Testis (tissue), 3 donors: ENCODE measurements around the gene SESTD1. TPM values are rescaled to one million over a fixed set of nuclear protein-coding genes. Genes with fewer than 3 reads are reported as not detected.

Source experiments
- DNase-seq: peaks from one replicate; pipeline ENCODE4 v3.0.0-alpha.2; 2019
- H3K27ac ChIP-seq, 2 donors: fragments of 200-600 bp; sonication (generic); one replicate each; pipeline ENCODE4 v1.5.1; 2019
- H3K27me3 ChIP-seq: fragments of 200-600 bp; sonication (generic); one replicate; pipeline ENCODE4 v1.5.1; 2019
- H3K36me3 ChIP-seq: fragments of 200-600 bp; sonication (generic); one replicate; pipeline ENCODE4 v1.5.1; 2017; ENCODE audit warnings: low read depth; ENCODE audit errors: missing control alignments
- H3K4me1 ChIP-seq: fragments of 200-600 bp; sonication (generic); one replicate; pipeline ENCODE4 v1.5.1; 2019
- H3K4me3 ChIP-seq, 2 donors: fragments of 200-600 bp; sonication (generic); one replicate each; pipeline ENCODE4 v1.5.1; 2017 to 2019
- H3K9me3 ChIP-seq: fragments of 200-600 bp; sonication (generic); one replicate; pipeline ENCODE4 v1.5.1; 2017
- POLR2A ChIP-seq: fragments of 450-650 bp; IDR thresholded peaks from one replicate; pipeline ENCODE4 v1.6.1; 2017; ENCODE audit warnings: antibody characterized with exemption, mild to moderate bottlenecking, moderate library complexity
- WGBS, 2 donors: methylation state at CpG; one replicate each; pipeline ENCODE4 v1.1.5; 2018; 5-methylcytosine and 5-hydroxymethylcytosine counted together
- intact Hi-C: fragments of 100-400 bp; cut with DNase I; formaldehyde crosslinking; loops from one replicate; pipeline ENCODE4 v1.15.1; 2023; ENCODE audit warnings: low total_unique reads
- polyA plus RNA-seq: library from polyadenylated mRNA; stranded (reverse); fragments of 350-450 nt; fragmentation: Illumina TruSeq; extraction: RNeasy Lipid Tissue Mini Kit (QIAGEN cat#74804); gene quantifications from one replicate; pipeline ENCODE4 v1.2.3, GENCODE V29; 2014; ENCODE audit warnings: low read depth, low replicate concordance; ENCODE audit not compliant: insufficient read depth
- total RNA-seq, 2 donors: library from RNA; depleted of rRNA; stranded (reverse); fragments of >200 nt; gene quantifications; one replicate each; pipeline ENCODE4 v1.2.3, GENCODE V29; 2016
- TF ChIP-seq, protein P1 (sequence below), 3 experiments: fragments of 450-650 bp in 2 of 3; fragments of 200-600 bp in 1 of 3; sonication (generic) in 1 of 3; IDR thresholded peaks; one replicate each; pipeline ENCODE4 v1.5.1; 2016 to 2019; ENCODE audit warnings: antibody characterized with exemption in 3 of 3, mild to moderate bottlenecking in 2 of 3, moderate library complexity in 1 of 3

Gene SESTD1
- total and polyA plus RNA-seq, 3 donors from 2014 or later = 50.0 to 94.5 (median 56.1) TPM

DNA sequence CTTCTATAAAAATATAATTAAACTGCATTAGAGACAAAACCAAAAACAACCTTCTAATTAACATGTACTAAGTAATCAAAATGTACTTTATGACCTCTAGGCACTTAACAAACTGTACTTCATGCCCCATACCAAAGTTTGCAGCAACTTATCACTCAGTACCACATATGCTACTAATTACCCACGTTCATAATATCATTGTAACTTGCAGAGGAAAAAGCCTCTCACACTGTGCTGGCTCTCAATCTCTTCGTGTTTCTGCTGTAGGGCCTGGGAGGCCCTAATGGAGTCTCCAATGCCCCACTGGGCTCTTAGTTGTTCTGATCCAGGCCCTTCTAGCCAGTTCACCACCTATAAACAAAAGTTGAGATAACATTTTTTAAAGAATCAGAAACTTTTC, 132.6 kb downstream of the SESTD1 start:
- no peak for TF ChIP-seq POLR2A
- TF ChIP-seq, protein P1, sequence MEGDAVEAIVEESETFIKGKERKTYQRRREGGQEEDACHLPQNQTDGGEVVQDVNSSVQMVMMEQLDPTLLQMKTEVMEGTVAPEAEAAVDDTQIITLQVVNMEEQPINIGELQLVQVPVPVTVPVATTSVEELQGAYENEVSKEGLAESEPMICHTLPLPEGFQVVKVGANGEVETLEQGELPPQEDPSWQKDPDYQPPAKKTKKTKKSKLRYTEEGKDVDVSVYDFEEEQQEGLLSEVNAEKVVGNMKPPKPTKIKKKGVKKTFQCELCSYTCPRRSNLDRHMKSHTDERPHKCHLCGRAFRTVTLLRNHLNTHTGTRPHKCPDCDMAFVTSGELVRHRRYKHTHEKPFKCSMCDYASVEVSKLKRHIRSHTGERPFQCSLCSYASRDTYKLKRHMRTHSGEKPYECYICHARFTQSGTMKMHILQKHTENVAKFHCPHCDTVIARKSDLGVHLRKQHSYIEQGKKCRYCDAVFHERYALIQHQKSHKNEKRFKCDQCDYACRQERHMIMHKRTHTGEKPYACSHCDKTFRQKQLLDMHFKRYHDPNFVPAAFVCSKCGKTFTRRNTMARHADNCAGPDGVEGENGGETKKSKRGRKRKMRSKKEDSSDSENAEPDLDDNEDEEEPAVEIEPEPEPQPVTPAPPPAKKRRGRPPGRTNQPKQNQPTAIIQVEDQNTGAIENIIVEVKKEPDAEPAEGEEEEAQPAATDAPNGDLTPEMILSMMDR (IDR thresholded peaks at IDR 0.05) = no peak
- 33 to 42% methylated on average over 2 of the region's 2 CpGs for WGBS, 2 donors
- no peaks in the 10 kb centered on the region for H3K4me1 ChIP-seq
- intact Hi-C loops = no loop called here
- no peak overlapping the region for H3K4me3 ChIP-seq
- H3K9me3 ChIP-seq = no peaks in the 10 kb centered on the region
- no peaks in the 10 kb centered on the region for H3K36me3 ChIP-seq
- no peak overlapping the region for H3K27ac ChIP-seq
- no peak for DNase-seq
- H3K27me3 ChIP-seq = no peaks in the 10 kb centered on the region

DNA sequence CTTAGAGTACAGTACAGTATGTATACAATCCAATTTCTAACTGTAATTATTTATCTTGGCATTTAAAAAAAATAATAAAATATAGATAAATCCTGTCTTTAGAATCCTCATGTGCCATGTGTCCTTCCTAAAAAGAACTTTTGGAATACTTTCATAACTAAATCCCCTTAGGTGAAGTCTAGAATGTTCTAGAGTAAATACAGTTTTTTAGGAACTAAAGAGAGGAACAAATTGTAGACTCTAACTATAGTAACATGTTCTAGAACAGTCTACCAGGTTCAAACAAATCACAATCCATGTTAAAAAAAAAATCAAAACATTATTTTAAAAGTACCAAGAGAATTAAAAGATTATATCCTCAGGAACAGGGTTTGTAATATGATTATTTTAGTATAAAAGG, 134.1 kb downstream of the SESTD1 start:
- Histone ChIP-seq H3K36me3 (no peaks in the 10 kb centered on the region), H3K27ac (no peak overlapping the region), H3K9me3 (no peaks in the 10 kb centered on the region), H3K4me1 (no peaks in the 10 kb centered on the region), H3K4me3 (no peak overlapping the region), H3K27me3 (no peaks in the 10 kb centered on the region)
- DNase-seq = no peak
- intact Hi-C loops = no loop called here
- no peak for TF ChIP-seq POLR2A
- TF ChIP-seq, protein P1 (IDR thresholded peaks at IDR 0.05) = no peak

GRCh38 chr2:179129574-179130238, 134.9 kb downstream of the SESTD1 start:
- Histone ChIP-seq H3K36me3 (no peaks in the 10 kb centered on the region), H3K27ac (no peak overlapping the region), H3K9me3 (no peaks in the 10 kb centered on the region), H3K4me1 (no peaks in the 10 kb centered on the region), H3K4me3 (no peak overlapping the region), H3K27me3 (no peaks in the 10 kb centered on the region)
- WGBS, 2 donors = 89 to 91% methylated on average over 1 of the region's 1 CpG
- no peak for TF ChIP-seq POLR2A
- TF ChIP-seq, protein P1 (IDR thresholded peaks at IDR 0.05) = peak; percentile 10 to 60 (median 22)
- intact Hi-C loops = no loop called here
- DNase-seq = no peak

DNA sequence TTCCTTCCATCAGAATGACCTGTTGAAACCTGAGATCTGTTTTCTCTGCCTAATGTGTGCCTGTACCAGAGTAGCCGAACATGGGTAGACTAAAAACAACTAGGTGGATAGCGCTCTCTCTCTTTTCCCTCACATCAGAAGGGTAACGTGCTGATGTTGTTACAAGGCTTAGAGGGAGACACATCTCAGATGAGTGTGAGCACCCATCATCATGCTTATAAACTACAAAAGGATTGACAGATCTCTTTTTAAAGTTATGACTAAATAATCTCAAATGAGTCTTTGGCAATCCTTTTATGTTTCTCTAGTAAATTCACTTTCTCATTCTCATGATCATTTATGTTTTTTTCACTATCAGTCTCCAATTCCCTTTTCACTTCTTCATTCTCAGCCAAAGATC, 139.2 kb downstream of the SESTD1 start:
- intact Hi-C loops = no loop called here
- 94 to 95% methylated on average over 3 of the region's 3 CpGs for WGBS, 2 donors
- no peaks in the 10 kb centered on the region for H3K27me3 ChIP-seq

More for the DNA sequence above, 139.2 kb downstream of the SESTD1 start:
- Histone ChIP-seq H3K9me3 (no peaks in the 10 kb centered on the region), H3K4me3 (no peak overlapping the region), H3K4me1 (no peaks in the 10 kb centered on the region), H3K36me3 (no peaks in the 10 kb centered on the region), H3K27ac (no peak overlapping the region)
- TF ChIP-seq, protein P1 (IDR thresholded peaks at IDR 0.05) = no peak
- no peak for TF ChIP-seq POLR2A
- no peak for DNase-seq
